DMS153 (cell line): ENCODE measurements around the gene FRAS1.

Experiments used
- DNase-seq: peaks from one replicate; lab custom pipeline; 2025; lab: John Stamatoyannopoulos, UW

The FRAS1 gene

DNA sequence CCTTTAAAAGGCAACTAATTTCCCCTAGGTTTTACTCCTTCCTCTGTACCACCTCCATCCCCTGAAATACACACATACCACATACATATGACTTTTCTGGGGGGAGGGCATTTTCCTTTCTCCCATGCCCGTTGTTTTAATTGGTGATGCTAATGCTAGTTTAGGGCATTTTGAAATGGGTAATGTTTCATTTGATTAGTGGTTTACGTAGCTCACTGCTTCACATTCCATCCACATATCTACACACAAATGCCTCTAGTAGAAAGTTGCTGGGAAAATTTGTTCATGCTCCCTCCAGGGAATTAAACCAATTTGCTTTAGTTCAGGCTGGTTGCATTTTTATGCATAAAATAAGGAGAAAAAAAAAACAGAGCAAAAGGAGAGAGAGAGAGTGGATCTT is 231.2 kb downstream of the FRAS1 start:
- DNase-seq, result no peak

DNA sequence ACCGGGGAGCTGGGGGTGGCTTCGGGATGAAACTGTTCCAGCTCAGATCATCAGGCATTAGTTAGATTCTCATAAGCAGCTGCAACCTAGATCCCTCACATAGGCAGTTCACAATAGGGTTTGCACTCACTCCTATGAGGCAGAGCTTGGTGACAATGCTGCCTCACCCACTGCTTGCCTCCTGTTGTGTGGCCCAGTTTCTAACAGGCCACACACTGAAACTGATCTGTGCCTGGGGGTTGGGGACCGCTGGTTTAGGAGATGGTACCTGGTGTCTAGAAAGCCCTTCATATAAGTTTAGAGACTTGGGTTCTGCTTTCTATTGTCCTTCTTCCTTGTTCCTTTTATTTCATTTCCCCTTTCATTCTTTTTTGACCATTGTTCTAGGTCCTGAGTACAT is 234.2 kb downstream of the FRAS1 start:
- DNase-seq, result no peak

DNA sequence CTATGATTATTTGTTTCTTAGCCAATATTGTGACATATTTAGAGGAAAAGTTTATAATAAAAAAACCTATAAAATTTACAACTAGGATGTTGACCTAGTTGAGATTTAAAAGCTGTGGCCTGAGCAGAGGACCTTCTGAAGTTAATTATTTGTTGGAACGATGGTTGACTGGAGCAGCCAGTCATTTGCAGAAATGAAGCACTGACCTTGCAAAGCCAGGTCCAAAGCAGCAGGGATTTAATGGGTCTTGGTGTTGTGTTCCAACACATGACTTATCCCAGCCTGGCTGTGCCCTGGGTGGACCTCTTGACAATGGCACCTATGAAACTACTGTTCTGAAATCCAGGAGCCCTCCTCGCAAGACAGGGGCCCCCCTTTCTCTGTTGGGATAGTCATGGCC is 235.2 kb downstream of the FRAS1 start:
- no peak for DNase-seq

DNA sequence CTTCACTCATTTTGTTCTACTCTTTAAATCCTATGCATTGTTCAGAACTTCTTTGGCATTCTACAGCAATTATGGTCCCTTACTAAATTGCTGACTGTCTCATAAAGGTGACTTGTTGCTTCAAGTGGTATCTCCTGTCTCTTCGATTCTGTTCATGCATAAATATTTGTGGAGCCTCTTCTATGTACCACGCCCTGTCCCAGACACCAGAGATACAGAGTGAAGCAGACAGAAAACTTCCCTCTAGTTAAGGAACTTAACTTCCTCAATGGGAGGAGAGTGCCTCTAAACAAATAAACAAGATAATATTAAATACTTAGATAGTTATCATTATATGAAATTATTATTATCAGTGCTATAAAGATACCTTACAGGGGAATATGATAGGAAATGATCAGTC is 235.7 kb downstream of the FRAS1 start:
- DNase-seq, result no peak

DNA sequence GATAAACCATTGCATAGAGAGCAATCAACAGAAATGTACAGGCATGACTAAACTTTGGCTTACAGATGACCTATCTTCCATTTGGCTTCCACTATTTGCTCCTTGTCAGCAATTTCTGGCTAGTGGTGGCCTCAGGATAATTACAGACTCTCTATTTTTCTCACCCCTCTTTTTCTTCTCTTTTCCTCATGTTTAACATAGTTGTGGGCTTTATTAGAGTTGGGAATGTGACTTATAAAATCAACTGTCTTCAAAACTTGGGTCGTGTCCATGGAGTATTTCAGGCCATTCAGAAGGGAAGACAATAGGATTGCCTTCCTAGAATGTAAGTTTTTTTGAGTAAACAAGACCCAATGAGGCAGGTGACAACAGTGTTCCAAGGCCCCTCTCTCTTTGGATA is 236.2 kb downstream of the FRAS1 start:
- DNase-seq, result no peak

DNA sequence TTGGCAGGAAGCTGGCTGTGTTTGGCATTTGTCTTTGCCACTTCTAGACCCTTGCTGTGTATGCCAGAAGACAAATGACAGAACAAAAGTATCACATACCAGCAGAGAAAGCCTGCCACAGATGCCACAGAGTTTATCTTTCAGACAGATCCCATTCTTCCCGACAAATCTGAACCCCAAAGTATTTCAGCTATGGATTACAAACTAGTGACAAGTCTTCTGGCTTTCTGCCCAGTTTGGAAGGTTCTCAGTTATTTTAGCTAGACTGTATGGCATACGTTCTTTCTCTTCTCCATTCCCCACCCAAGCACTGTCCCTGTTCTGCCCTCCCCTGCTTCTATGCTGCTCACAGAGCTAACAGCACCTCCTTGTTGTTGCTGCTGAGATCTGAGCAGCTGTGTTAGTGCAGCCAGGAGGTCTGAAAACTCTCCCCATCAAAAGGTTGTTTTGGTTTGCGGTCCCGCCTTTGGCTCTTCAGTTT is 236.7 kb downstream of the FRAS1 start:
- DNase-seq, result no peak

DNA sequence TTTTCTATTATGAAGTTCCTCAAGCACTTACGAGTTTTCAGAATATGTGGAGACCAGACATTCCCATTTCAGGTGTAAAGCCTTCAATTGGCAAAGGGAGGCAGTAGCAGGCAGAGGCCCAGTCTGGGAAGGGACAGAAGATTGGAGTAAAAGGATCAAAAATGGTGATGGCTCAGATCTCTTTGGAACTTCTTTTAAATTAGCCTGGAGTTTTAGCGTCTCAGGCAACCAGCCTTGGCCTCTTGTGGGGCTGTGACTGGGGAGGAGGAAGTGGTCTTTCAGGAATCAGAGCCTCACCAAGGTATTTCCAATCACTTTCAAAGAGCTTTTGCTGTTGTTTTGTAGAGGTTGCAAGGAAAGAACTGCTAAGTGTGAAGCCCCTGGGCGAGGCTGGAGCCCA is 239.1 kb downstream of the FRAS1 start:
- no peak for DNase-seq

DNA sequence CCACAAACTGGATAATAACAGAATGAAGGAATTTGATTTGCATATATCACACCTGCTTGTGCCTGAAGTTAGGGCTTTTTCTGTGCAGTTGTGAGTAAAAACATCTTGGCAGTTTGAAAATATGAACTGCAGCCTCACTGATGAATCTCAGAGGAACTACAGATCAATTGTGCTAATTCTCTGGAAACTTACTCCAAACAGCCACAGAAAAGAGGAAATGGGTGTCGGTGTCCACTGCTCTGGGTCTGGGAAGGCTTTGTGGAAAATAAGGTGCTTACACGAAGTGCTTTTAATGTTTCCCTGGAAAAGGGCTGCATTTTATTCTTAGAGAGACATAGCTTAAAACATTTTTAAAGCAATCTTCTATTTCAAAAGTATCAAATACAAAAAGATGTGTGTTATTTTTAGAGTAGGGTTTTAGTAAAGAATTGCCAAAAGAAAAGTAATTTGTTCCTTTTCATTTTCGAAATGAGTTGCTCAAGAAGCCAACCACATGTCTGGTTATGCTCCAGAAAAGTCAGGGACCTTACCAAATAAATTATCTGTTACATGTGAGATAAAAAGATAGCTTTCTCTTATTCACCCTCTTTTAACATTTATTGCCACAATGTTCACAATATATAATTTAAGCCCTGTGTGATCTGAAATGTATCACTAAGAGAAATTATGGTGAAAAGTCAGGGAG is 240.1 kb downstream of the FRAS1 start:
- DNase-seq, result no peak

DNA sequence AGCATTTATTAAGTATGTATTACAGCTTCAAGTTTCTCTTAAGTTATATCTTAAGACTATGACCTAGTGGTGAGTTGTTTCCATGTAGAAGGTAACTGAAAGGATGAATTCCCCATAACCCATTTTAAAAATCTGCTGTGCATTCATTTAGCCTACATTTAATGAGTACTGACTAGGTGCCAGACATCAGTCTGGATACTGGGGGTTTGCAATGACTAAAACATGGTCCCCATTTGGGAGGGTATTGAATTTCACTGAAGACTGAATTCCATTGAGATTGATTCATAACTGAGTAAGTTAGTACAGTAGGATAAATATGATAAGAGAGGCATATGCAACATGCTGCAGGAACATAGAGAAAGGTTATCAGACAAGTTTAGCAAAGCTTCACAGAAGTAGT is 241.5 kb downstream of the FRAS1 start:
- no peak for DNase-seq

DNA sequence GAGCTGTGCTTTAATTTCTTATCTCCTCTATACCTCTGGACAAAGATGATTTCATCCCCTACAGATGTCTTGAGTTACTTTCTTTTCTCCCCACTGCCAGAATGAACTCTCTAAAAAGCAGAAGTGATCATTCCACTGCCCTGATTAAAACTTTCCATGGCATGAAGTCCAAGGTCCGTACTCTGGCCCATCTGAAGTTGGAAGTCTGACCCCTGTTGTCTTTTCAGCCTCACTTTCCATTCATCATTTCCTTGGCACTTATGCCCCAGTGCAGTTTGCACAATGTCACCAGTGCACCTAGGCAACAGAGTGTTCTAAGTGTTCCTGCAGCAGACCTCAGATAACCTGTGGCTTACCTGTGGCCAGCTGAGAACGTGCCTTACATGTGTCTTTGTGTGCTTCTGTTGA is 242.4 kb downstream of the FRAS1 start:
- DNase-seq, result no peak

DNA sequence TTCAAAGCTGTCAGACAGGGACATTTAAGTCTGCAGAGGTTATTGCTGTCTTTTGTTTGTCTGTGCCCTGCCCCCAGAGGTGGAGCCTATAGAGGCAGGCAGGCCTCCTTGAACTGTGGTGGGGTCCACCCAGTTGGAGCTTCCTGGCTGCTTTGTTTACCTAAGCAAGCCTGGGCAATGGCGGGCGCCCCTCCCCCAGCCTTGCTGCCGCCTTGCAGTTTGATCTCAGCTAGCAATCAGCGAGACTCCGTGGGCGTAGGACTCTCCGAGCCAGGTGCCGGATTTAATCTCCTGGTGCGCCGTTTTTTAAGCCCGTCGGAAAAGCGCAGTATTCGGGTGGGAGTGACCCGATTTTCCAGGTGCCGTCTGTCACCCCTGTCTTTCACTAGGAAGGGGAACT is 250.1 kb downstream of the FRAS1 start:
- peak; percentile 42 for DNase-seq

DNA sequence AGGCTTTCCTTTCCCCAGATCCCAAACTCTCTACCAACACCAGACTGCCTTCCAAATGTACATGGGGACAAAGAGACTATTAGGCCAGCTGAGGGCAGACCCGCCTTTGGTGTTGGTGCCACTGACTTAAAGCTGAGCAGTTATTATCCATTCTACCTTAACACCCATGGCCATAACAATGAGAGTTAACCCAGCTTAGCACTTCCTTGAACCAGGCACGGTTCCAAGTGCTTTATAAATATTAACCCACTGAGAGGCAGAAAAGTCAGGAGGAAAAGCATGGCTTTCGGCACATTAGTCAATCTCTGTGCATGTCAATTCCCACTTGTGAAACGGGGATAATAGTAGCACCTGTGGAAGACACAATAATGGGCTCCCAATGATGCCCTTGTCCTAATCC is 251.4 kb downstream of the FRAS1 start:
- no peak for DNase-seq

DNA sequence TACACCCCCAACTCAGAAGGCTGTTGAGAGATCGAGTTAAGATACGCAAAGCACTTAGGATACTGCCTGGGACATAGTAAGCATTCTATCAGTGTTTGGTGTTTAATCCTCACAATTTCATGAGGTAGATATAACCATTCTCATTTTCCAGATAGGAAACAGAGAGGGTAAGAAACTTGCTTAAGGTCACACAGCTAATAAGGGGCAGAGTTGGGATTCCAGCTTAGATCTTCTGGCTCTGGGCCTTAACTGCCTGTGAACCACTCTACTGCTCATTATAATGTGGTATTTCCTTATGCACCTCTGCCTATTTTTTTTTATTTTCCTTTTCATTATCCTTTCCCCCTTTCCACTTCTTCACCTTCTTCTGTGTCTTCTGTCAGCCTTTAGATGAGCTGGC is 252.2 kb downstream of the FRAS1 start:
- no peak for DNase-seq

DNA sequence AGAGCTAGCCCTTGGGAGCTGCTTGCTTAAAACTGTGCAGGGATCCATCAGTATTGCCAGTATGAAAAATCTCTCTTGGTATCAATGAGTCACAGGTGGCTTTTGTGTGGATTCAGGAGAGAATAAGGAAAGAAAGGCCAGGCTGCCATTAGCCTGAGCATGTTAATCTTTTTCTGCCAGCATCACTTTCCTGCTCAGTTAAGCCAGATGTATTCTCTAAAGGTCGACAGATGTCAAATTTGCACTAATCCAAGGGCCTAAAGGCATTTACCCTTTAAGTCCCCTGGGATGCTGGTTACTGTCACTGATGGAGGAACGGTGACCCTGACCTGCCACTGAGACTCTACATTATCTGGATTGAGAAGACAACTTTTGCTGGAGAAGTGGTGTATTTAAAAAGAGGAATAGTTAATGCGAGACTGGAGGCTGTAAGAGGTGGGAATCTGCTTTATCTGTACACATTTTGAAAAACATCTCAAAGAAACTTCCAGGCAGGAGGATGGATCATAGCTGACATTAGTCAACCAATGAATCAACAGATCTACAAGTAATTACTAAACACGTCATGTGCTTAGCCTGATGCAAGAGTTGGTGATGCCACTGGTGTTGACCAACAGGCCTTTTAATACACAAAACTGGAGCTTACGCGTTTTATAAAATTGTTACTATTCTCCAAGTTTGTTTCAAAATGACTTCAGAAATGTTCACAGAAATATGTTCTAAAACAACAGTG is 253.1 kb downstream of the FRAS1 start:
- no peak for DNase-seq

DNA sequence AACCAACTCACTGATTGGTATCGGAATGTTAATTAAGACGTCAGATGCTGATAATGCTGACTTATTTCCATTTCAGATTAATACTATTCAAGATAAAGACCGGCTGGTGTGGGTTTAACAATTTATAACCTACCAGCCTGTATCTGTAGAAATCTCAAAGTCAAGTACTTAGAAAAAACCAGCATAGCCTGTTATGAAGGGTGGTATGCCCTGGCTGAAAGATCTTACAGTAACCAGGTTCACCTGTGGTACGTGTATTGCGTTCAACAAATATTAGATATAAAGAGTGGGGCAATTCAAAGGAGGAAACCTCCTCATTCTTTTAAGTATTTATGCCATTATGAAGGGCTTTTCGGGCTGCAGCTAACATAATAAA is 253.6 kb downstream of the FRAS1 start:
- DNase-seq, result no peak

DNA sequence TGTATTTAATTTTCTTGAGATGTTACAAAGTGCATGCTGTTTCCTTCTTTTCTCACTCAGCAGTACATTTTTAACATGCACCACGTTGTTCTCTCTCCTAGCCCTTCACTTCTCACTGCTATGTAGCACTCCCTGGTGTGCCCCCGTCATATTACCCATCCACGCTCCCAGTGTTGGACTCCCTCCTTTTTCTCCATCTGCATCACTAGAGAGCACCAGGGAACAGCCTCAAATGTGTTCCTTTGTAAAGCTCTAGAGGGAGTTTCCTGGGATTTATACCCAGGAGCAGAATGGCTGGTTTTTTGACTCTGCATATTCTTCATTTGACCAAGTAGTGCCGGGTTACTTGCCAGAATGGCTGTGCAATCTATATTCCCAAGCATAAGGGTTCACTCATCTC is 254.2 kb downstream of the FRAS1 start:
- no peak for DNase-seq

DNA sequence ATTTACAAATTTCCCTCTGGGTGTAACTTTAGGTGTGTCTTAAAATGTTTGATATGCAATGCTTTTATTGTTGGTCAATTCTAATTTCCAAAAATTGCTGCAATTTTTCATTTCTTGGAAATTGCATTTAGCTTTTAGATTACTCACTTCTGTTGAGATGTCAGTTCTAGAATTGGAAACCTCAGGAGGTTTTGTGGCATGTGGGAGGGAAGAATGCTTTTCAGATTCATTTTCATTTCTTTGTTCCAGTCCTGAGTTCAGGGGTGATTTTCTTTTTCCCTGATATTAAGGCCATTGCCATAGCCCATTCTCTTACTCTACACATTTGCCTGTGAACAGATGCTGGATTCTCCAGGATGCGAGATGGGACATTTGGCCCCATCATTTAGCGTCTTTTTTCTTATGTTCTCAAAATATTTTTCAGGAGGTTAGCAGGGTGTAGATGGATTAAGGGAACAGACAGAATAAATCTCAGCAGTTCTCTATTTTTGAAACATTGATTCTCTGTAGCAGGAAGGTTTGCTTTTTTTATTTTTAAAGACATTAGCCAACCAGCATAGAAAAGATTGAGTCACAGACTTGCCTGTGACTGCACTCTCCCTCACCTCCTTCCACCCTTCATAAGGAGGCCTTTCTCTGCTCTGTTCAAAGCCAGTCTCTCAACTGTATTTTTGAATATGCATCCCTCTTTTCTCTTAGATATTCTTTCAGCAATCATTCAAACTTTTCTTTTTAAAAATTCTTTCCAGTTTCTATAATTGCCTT is 256.0 kb downstream of the FRAS1 start:
- no peak for DNase-seq

DNA sequence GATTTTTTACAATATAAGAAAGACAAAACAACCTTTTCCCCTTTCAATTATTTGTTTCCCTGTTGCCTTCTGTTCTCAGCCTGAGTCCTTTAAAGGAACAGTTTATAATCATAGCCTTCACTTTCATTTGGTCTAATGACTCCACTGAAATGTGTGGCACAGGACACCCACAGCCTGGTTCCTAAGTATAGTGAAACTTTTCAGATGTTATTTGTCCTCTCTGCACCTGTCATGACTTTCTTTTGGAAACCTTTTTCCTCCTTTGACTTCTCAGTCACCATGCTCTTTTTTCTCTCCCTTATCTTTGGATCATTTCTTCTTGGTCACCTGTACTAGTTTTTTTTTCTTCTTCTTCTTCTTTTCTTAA is 256.6 kb downstream of the FRAS1 start:
- no peak for DNase-seq

DNA sequence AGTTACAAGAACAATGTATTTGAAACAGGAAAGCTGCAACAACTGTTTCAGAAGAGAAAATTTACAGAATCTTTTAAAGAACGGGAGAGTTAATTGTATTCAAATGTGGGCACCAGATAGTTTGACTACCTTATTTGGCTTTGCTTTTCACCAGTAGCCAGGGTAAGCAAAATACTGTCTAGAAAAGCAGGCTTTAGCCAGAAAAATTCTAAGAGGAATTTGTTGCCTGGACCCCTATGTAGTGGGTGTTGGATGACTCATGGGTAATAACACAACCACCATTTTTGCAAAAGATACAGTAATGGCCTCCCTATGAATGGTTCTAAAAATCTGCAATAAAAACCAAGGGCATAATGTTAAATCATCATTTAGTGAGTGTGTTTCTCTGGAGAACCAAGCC is 261.0 kb downstream of the FRAS1 start:
- DNase-seq, result no peak

DNA sequence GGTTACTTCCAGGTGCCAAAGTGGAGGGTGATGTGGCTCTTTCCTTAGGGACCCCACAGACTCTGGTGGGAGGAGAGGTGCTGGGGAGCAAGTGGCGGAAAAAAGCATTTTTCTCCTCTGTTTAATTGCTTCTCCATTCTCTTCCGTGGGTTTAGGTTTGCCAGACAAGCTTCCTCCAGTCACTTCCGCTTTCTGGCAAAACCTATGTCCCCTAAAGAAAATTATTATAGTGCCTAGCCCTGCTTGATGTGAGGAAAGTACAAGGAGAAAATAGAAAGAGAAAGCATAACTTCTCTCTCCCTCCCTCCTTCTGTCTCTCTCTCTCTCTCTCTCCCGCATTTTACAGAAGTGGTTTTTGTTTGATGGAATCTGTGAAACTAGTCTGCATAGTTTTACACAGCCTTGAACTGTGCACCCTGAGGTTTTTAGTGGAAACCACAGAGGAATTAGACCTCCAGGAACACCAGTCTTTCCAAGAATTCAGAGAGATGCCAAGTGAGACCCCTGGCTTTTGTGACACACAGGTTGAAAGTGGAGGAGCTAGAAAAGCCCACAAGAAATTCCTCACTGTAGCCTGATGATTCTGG is 263.3 kb downstream of the FRAS1 start:
- no peak for DNase-seq

DNA sequence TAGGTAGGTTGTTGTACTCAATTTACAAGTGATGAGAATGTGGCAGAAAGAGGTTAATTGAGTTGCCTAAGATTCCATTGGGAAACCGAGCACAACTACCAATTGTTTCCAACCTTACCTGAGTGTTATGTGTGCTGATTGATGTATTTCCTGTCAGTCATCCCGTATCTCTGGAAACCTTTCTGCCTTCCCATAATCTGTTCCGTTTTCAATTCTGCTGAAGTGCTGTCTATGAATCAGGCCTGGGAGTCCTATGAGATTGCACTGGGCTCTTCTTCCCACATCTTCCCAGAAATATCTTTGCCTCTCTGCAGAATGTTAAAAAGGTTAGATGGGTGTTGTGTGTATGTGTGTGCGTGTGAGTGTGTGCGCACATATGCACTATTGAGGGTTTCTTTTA is 264.9 kb downstream of the FRAS1 start:
- DNase-seq, result no peak

DNA sequence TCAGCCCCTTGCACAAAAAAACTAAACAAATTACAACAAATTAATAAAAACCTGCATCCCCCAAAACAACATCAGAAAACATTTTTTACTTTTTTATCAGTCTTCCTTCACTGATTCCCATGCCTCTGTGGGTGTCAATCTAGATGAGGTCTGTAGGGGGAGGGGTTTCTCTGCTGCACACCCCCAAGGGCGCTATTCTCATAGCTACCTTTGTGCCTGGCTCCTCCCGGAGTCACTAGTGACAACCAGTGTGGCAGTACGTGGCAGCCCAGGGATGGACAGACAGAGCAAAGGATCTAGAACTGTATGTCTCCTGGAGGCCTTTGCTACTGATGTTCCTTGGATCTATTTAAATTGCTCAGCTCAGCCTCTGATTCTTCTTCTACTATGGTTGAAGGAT is 266.3 kb downstream of the FRAS1 start:
- DNase-seq, result no peak

DNA sequence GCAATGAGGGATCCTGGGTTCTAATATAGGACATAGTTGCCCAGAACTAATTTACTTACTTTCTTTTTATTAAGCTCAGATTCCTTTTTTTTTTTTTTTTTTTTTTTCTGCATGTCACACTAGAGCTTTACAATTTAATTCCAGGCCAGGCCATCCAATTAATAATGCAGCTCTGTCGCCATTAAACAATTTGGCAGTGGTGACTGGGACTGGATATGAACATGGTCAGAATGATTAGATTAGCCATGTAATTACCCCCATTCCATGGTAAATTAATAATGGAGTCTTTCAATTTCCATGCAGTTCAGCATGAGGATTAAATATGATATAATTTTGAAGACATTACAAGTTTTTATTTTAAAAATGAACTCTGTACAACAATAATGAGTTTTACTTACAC is 267.5 kb downstream of the FRAS1 start:
- DNase-seq, result no peak
